IMR-90 (cell line): ENCODE data around the gene TTC8. TPM values are rescaled to one million over a fixed set of nuclear protein-coding genes. Genes with fewer than 3 reads are reported as not detected.

Experiments used
- ATAC-seq: fragments of 200-7000 bp; cut with Tn5 transposase; 2 replicates; pipeline ENCODE4 v1.9.1; 2020; ENCODE audit warnings: low read depth, mild to moderate bottlenecking, moderate library complexity
- BruUV-seq: library from RNA; stranded (reverse); fragments of 400-500 nt; replicated peaks from 2 replicates; lab custom pipeline; 2021; lab: Mats Ljungman, UMichigan
- CTCF ChIA-PET: fragments of 300-600 bp; formaldehyde crosslinking; extraction: SDS; loops from one replicate; lab custom pipeline; 2021; ENCODE audit warnings: antibody characterized with exemption; lab: Yijun Ruan, JAX
- POLR2A ChIA-PET: fragments of 300-600 bp; sonication (Branson Sonifier 250); formaldehyde crosslinking; loops from one replicate; lab custom pipeline; 2022; ENCODE audit warnings: antibody characterized with exemption; ENCODE audit not compliant: unreplicated experiment; lab: Charles Lee
- DNase-seq: peaks from one replicate; pipeline ENCODE4 v3.0.0; 2013
- H2AFZ ChIP-seq: replicated peaks from 2 replicates; pipeline ENCODE3; 2013; ENCODE audit warnings: low read length, mild to moderate bottlenecking; ENCODE audit not compliant: poor library complexity
- H2AK5ac ChIP-seq: 2 replicates; pipeline ENCODE4 v1.6.1; 2013; ENCODE audit warnings: low read depth, low read length, inconsistent platforms
- H2AK9ac ChIP-seq: replicated peaks from 2 replicates; pipeline ENCODE3; 2013; ENCODE audit warnings: mild to moderate bottlenecking, low read depth, low read length, moderate library complexity; ENCODE audit not compliant: poor library complexity
- H2BK120ac ChIP-seq: 2 replicates; pipeline ENCODE4 v1.6.1; 2013; ENCODE audit warnings: low read depth, low read length, inconsistent platforms
- H2BK15ac ChIP-seq: 3 replicates; pipeline ENCODE4 v1.6.1; 2013; ENCODE audit warnings: low read depth, low read length, inconsistent platforms
- H2BK20ac ChIP-seq: 2 replicates; pipeline ENCODE4 v1.6.1; 2013; ENCODE audit warnings: low read depth, mild to moderate bottlenecking, inconsistent platforms, low read length, moderate library complexity
- H2BK5ac ChIP-seq: 2 replicates; pipeline ENCODE4 v1.6.1; 2013; ENCODE audit warnings: mild to moderate bottlenecking, low read depth, low read length, inconsistent platforms; ENCODE audit not compliant: poor library complexity, severe bottlenecking
- H3K14ac ChIP-seq: replicated peaks from 2 replicates; pipeline ENCODE4 v1.6.1; 2013; ENCODE audit warnings: low read depth, low read length, inconsistent platforms
- H3K18ac ChIP-seq: 2 replicates; pipeline ENCODE4 v1.6.1; 2013; ENCODE audit warnings: low read depth, low read length, control low read depth
- H3K23ac ChIP-seq: 2 replicates; pipeline ENCODE4 v1.6.1; 2013; ENCODE audit warnings: low read depth, low read length, inconsistent platforms
- H3K27ac ChIP-seq: 2 replicates; pipeline ENCODE4 v1.5.1; 2013; ENCODE audit warnings: mild to moderate bottlenecking, control low read depth, low read length; ENCODE audit not compliant: insufficient read depth
- H3K27me3 ChIP-seq: 2 replicates; pipeline ENCODE4 v1.6.1; 2013; ENCODE audit warnings: low read length; ENCODE audit not compliant: control insufficient read depth, insufficient read depth
- H3K36me3 ChIP-seq: 2 replicates; pipeline ENCODE4 v1.6.1; 2013; ENCODE audit warnings: low read length, mixed read lengths; ENCODE audit not compliant: control insufficient read depth, insufficient read depth
- H3K4ac ChIP-seq: 2 replicates; pipeline ENCODE4 v1.6.1; 2013; ENCODE audit warnings: low read depth, low read length, inconsistent platforms
- H3K4me1 ChIP-seq: 2 replicates; pipeline ENCODE4 v1.6.1; 2013; ENCODE audit warnings: low read length, mixed read lengths; ENCODE audit not compliant: control insufficient read depth, insufficient read depth
- H3K4me2 ChIP-seq: 2 replicates; pipeline ENCODE4 v1.6.1; 2013; ENCODE audit warnings: low read depth, mild to moderate bottlenecking, control low read depth, low read length, moderate library complexity
- H3K4me3 ChIP-seq: 2 replicates; pipeline ENCODE4 v1.5.1; 2013; ENCODE audit warnings: low read depth, mild to moderate bottlenecking, control low read depth, low read length, moderate library complexity; ENCODE audit not compliant: insufficient read depth
- H3K56ac ChIP-seq: 2 replicates; pipeline ENCODE4 v1.6.1; 2013; ENCODE audit warnings: low read length, inconsistent platforms; ENCODE audit not compliant: insufficient read depth; ENCODE audit errors: extremely low read depth
- H3K79me1 ChIP-seq, 2 experiments: 2 replicates each; pipeline ENCODE4 v1.6.1; 2013; ENCODE audit warnings: low read length in 2 of 2, inconsistent platforms in 1 of 2, low read depth in 1 of 2
- H3K9ac ChIP-seq: 2 replicates; pipeline ENCODE4 v1.6.1; 2013; ENCODE audit warnings: low read depth, low read length, control low read depth
- H3K9me1 ChIP-seq: 2 replicates; pipeline ENCODE4 v1.6.1; 2013; ENCODE audit warnings: low read length, inconsistent platforms; ENCODE audit not compliant: insufficient read depth
- H3K9me3 ChIP-seq: 2 replicates; pipeline ENCODE4 v1.6.1; 2013; ENCODE audit warnings: low read length; ENCODE audit not compliant: control insufficient read depth, insufficient read depth
- H4K20me1 ChIP-seq: 2 replicates; pipeline ENCODE4 v1.6.1; 2013; ENCODE audit warnings: low read length, inconsistent platforms; ENCODE audit not compliant: insufficient read depth
- H4K5ac ChIP-seq: 2 replicates; pipeline ENCODE4 v1.6.1; 2013; ENCODE audit warnings: mild to moderate bottlenecking, low read depth, low read length, control low read depth
- H4K8ac ChIP-seq, 2 experiments: 2 replicates each; pipeline ENCODE4 v1.6.1; 2013; ENCODE audit warnings: low read depth in 2 of 2, low read length in 2 of 2, control low read depth in 1 of 2, inconsistent platforms in 1 of 2
- H4K91ac ChIP-seq: 2 replicates; pipeline ENCODE4 v1.6.1; 2013; ENCODE audit warnings: low read depth, low read length, inconsistent platforms; ENCODE audit not compliant: insufficient read depth
- CEBPB ChIP-seq: IDR thresholded peaks from 2 replicates; pipeline ENCODE4 v1.6.1; 2012; ENCODE audit warnings: low read depth, low read length, improper control_type of control experiment
- CHD1 ChIP-seq: IDR thresholded peaks from 2 replicates; pipeline ENCODE4 v1.6.1; 2012; ENCODE audit warnings: low read depth, low read length, improper control_type of control experiment
- CTCF ChIP-seq: conservative IDR thresholded peaks from 2 replicates; pipeline ENCODE4 v1.5.1; 2012; ENCODE audit warnings: mild to moderate bottlenecking, low read depth, low read length, improper control_type of control experiment
- ELK1 ChIP-seq: fragments of 150-350 bp; IDR thresholded peaks from 2 replicates; pipeline ENCODE4 v1.6.1; 2016; ENCODE audit warnings: low read depth, mild to moderate bottlenecking, low read length, moderate library complexity, borderline replicate concordance
- MAFK ChIP-seq: IDR thresholded peaks from 2 replicates; pipeline ENCODE4 v1.6.1; 2012; ENCODE audit warnings: low read depth, low read length, improper control_type of control experiment
- MAZ ChIP-seq: IDR thresholded peaks from 2 replicates; pipeline ENCODE4 v1.6.1; 2012; ENCODE audit warnings: low read depth, mild to moderate bottlenecking, low read length, improper control_type of control experiment, moderate library complexity, borderline replicate concordance
- RCOR1 ChIP-seq: IDR thresholded peaks from 2 replicates; pipeline ENCODE4 v1.6.1; 2012; ENCODE audit warnings: mild to moderate bottlenecking, low read length, improper control_type of control experiment; ENCODE audit not compliant: insufficient replicate concordance
- SMC3 ChIP-seq: fragments of 150-350 bp; IDR thresholded peaks from 2 replicates; pipeline ENCODE4 v1.6.1; 2016; ENCODE audit warnings: low read depth, mild to moderate bottlenecking, antibody characterized with exemption, low read length, moderate library complexity
- USF2 ChIP-seq: fragments of 150-350 bp; IDR thresholded peaks from 2 replicates; pipeline ENCODE4 v1.6.1; 2017; ENCODE audit warnings: mild to moderate bottlenecking, antibody characterized with exemption, low read length, low read depth
- WGBS, 2 experiments: methylation state at CpG; one replicate each; pipeline versions ENCODE4 v1.1.5 to v1.1.7; 2013; ENCODE audit warnings: missing lambda C conversion rate in 2 of 2; ENCODE audit not compliant: insufficient read length in 1 of 2; ENCODE audit errors: extremely low coverage in 2 of 2; 5-methylcytosine and 5-hydroxymethylcytosine counted together
- dilution Hi-C: fragments of 300-500 bp; cut with HindIII; formaldehyde crosslinking; loops from one replicate; pipeline ENCODE4 v1.14.3; 2018; ENCODE audit warnings: low sequenced_read_pairs; ENCODE audit not compliant: unreplicated experiment
- in situ Hi-C: fragments of 300-500 bp; cut with MboI; formaldehyde crosslinking; loops from 3 replicates; pipeline ENCODE4 v1.14.3; 2019; ENCODE audit warnings: low sequenced_read_pairs, inconsistent platforms, mixed read lengths
- intact Hi-C: fragments of 100-400 bp; cut with micrococcal nuclease; formaldehyde crosslinking; loops from 2 replicates; pipeline ENCODE4 v1.10.0; 2022
- polyA plus RNA-seq, 3 experiments: library from polyadenylated mRNA; depleted of rRNA; stranded (reverse); fragments of >200 nt; gene quantifications; 2 replicates each; pipeline ENCODE4 v1.2.3, GENCODE V29; 2012; ENCODE audit warnings: low replicate concordance in 1 of 3
- total RNA-seq: library from RNA; depleted of rRNA; stranded (reverse); fragments of >200 nt; gene quantifications from 2 replicates; pipeline ENCODE4 v1.2.3, GENCODE V29; 2012

TTC8 gene
- total and polyA plus RNA-seq, 2 of the 4 experiments (the other 2 are of a cell fraction): 48.9 to 84.2 TPM

- no TSS peak for BruUV-seq
- no peak overlapping the region for H4K8ac ChIP-seq
- no peak for TF ChIP-seq CHD1
- TF ChIP-seq SMC3: no peak
- no peak for TF ChIP-seq CEBPB
- no peak for TF ChIP-seq USF2
- TF ChIP-seq CTCF: no peak
- no peak for TF ChIP-seq ELK1
- no peak for TF ChIP-seq RCOR1
- TF ChIP-seq MAFK: no peak
- no peak for TF ChIP-seq MAZ
- H3K23ac ChIP-seq: no peak overlapping the region
- no peak overlapping the region for H2BK120ac ChIP-seq
- no peaks in the 10 kb centered on the region for H3K36me3 ChIP-seq
- no peak overlapping the region for H3K9ac ChIP-seq
- H2AK5ac ChIP-seq: no peak overlapping the region
- POLR2A ChIA-PET: no interaction called here
- no peak overlapping the region for H3K18ac ChIP-seq
- dilution Hi-C loops: no loop called here
- in situ Hi-C loops: no loop called here
- no peak overlapping the region for H2AK9ac ChIP-seq
- 0 out of 2 replicates have a peak, but pooled peaks cover 5% of the 10 kb centered on the region for H3K9me1 ChIP-seq
- 89% methylated on average over 3 of the region's 3 CpGs; no CpG with 5 or more reads in 1 of the 2 experiments for WGBS, 2 experiments
- no peak overlapping the region for H3K14ac ChIP-seq
- CTCF ChIA-PET: interaction anchor here (0.6 kb wide), 1 partner anchor 280 kb away, joined by 4 read pairs; no protein-coding TSS in a partner anchor
- DNase-seq (no peak), ATAC-seq (no peak)
- no peaks in the 10 kb centered on the region for H4K20me1 ChIP-seq
- H3K9me3 ChIP-seq: peaks cover 10% of the 10 kb centered on the region
- intact Hi-C loops: no loop called here
- no peak overlapping the region for H4K5ac ChIP-seq
- no peaks in the 10 kb centered on the region for H3K79me1 ChIP-seq
- H3K4me3 ChIP-seq: no peak overlapping the region
- no peak overlapping the region for H3K4ac ChIP-seq
- no peak overlapping the region for H3K56ac ChIP-seq
- no peak overlapping the region for H4K91ac ChIP-seq
- H3K27me3 ChIP-seq: peaks cover 2% of the 10 kb centered on the region; the same call in 1 of the 2 replicates
- no peak overlapping the region for H2BK15ac ChIP-seq
- H3K4me1 ChIP-seq: no peaks in the 10 kb centered on the region
- no peak overlapping the region for H2BK5ac ChIP-seq
- no peak overlapping the region for H2AFZ ChIP-seq
- no peak overlapping the region for H3K4me2 ChIP-seq
- H2BK20ac ChIP-seq: no peak overlapping the region
- H3K27ac ChIP-seq: no peak overlapping the region
Measured at GRCh38 chr14:88904206-88904647, 79.8 kb downstream of the TTC8 start.
